Fibroblast of villous mesenchyme (primary cell): Measurements from ENCODE around the gene GPR152. TPM values are rescaled to one million over a fixed set of nuclear protein-coding genes. Genes with fewer than 3 reads are reported as not detected.

Source experiments
- DNase-seq: peaks from one replicate; pipeline ENCODE4 v3.0.0-alpha.2; 2010; ENCODE audit warnings: low read depth
- H3K4me3 ChIP-seq: 2 replicates; pipeline ENCODE4 v1.5.1; 2011; ENCODE audit warnings: low read depth, mild to moderate bottlenecking, low read length
- total RNA-seq: library from RNA; depleted of rRNA; stranded (reverse); fragments of >200 nt; gene quantifications from 2 replicates; pipeline ENCODE4 v1.2.3, GENCODE V29; 2012
- TF ChIP-seq, protein P1 (sequence below): IDR thresholded peaks from 2 replicates; pipeline ENCODE4 v1.5.1; 2012; ENCODE audit warnings: low read depth, mild to moderate bottlenecking, low read length; ENCODE audit not compliant: insufficient read depth

The GPR152 gene
- total RNA-seq, 1 donor: not detected

DNA sequence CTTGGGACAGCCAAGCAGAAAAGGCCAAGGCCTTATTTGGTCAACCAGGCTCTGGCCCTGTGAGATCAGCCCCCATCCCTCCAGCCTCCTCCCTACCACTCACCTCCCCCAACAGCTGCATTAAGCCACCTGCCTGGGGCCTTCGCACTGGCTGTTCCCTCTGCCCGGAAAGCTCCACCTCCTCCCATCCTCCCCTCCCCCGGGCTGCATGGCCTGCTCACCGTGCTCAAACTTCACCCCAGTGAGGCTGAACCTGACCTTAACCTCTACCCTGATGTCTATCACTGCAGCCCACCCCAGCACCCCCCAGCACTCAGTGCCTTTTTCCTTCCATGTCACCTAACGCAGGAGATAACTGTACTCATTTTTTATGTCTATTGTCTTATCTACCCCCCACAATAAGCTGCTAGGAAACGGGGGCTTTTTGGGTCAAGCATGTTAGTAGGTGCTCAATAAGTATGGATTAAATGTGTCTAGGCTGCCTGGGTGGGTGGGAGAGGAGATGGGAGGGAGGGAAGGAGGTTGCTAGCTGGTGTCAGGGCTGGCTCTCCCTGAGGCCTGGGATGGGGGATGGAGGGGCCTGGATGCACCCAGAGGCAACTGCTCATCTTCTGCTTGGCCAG lies 16.0 kb downstream of the GPR152 start:
- TF ChIP-seq, protein P1, sequence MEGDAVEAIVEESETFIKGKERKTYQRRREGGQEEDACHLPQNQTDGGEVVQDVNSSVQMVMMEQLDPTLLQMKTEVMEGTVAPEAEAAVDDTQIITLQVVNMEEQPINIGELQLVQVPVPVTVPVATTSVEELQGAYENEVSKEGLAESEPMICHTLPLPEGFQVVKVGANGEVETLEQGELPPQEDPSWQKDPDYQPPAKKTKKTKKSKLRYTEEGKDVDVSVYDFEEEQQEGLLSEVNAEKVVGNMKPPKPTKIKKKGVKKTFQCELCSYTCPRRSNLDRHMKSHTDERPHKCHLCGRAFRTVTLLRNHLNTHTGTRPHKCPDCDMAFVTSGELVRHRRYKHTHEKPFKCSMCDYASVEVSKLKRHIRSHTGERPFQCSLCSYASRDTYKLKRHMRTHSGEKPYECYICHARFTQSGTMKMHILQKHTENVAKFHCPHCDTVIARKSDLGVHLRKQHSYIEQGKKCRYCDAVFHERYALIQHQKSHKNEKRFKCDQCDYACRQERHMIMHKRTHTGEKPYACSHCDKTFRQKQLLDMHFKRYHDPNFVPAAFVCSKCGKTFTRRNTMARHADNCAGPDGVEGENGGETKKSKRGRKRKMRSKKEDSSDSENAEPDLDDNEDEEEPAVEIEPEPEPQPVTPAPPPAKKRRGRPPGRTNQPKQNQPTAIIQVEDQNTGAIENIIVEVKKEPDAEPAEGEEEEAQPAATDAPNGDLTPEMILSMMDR: no peak
- no peak for DNase-seq
- no peak overlapping the region for H3K4me3 ChIP-seq

DNA sequence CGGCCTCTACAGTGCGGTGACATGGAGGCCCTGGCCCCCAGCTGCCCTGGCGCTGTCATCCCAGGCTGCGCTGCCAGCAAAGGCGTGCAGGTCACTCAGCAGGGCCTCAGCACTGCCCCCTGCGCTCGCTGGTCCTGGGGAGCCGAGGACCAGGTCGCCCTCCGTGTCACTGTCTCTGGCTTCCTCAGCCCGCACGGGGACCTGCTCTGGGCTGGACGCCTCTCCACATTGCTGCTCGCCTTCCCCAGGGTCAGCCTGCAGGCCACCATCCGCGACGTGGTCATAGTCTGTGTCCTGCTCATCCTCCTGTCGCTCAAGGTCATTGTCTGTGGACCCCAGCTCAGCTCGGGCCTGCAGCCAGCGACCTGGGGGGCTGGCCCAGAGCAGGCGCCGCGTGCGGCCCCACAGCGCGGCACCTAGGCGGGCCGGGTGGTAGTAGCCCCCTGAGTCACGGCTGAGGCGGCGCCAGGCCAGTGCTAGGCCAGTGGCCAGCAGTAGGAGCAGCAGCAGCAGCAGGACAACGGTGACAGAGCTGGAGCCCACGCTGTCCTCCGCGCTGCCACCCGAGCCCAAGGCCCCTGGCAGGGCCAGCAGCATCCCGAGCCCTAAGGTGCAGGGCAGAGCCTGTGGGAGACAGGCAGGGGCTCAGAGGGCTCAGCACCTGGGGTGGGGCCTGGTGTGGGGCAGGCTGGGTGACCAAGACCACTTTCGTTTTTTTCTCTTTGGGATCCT lies 16.6 kb downstream of the GPR152 start:
- no peak overlapping the region for H3K4me3 ChIP-seq
- DNase-seq: no peak
- TF ChIP-seq, protein P1: no peak

DNA sequence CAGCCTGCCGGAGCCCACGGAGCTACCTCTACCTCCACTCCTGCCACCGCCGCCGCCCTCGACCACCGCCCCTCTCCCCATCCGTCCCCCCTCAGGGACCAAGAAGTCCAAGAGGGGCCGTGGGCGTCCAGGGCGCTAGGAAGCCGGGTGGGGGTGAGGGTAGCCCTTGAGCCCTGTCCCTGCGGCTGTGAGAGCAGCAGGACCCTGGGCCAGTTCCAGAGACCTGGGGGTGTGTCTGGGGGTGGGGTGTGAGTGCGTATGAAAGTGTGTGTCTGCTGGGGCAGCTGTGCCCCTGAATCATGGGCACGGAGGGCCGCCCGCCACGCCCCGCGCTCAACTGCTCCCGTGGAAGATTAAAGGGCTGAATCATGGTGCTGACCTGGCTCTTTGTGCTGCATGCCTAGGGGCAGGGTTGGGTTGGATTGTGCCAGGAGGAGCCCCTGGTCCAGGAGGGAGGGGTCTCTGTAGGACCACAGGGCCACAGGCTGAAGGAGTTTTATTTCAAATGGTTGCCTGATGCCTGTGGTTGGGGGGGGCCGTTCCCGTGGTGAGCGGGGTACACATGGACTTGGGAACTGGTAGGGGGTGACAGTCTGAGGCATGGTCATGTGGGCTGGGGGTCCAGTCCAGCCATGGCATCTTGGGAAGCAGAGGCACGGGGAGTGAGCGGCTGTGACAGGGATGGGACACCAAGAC lies 17.4 kb downstream of the GPR152 start:
- no peak overlapping the region for H3K4me3 ChIP-seq
- TF ChIP-seq, protein P1: no peak
- no peak for DNase-seq

GRCh38 chr11:67434395-67434881 lies 18.1 kb downstream of the GPR152 start:
- TF ChIP-seq, protein P1: no peak
- H3K4me3 ChIP-seq: no peak overlapping the region
- no peak for DNase-seq

DNA sequence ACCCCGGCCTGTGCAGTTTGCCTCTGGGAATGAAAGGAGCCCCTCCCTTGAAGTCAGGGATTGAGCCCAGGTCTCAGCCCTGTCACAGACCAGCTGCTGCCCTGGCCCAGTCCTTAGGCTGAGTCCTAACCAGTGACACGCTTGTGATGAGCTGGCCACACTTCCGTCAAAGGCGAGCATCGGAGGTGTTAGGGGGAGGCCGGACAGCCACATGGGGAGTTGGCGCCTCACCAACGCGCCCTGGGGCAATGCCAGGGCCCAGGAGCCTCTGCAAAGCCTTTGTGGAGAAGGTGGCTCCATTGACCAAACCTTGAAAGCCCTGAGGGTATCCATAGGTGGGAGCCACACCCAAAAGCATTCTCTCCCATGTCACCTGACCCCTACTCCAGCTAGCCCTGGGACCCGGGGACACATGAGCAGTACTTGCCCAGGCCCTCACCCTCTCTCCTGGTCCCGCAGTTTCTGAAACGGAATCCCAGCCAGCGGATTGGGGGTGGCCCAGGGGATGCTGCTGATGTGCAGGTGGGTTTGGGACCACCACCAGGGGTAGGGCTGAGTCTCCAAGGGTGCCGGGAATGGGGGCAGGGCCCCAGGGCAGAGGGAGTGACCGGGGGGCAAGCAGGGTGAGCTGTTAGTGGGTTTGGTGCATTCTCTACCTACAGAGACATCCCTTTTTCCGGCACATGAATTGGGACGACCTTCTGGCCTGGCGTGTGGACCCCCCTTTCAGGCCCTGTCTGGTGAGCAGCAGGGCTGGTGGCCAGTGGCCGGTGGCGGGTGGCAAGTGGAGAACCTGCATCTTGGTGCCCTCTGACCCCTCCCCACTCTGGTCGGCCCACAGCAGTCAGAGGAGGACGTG lies 18.8 kb downstream of the GPR152 start:
- TF ChIP-seq, protein P1: no peak
- no peak for DNase-seq

DNA sequence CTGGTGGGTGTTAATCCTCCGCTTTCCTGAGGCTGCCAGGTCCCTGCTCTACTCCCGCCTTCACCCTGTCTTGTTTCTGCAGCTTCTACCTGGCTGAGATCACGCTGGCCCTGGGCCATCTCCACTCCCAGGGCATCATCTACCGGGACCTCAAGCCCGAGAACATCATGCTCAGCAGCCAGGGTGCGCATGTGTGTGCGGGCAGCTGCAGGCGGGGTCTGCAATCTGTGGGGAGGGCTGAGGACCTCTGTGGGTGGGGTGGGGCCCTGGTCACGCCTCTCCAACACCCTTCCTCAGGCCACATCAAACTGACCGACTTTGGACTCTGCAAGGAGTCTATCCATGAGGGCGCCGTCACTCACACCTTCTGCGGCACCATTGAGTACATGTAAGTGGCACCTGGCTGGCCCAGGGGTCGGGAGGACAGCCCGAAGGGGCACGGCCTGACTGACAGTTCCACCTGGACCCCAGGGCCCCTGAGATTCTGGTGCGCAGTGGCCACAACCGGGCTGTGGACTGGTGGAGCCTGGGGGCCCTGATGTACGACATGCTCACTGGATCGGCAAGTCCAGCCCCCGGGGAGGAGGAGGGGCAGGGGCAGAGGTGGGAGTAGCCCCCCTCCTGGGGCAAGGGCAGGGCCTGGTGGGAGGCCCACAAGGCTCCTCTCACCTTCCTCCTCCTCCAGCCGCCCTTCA lies 19.7 kb downstream of the GPR152 start:
- TF ChIP-seq, protein P1: no peak
- DNase-seq: no peak
- H3K4me3 ChIP-seq: no peak overlapping the region

More for the DNA sequence above, 18.8 kb downstream of the GPR152 start:
- no peak overlapping the region for H3K4me3 ChIP-seq
